Skeletal muscle tissue (tissue), 4 donors: Measurements from ENCODE around the gene CAPZA3. TPM values are rescaled to one million over a fixed set of nuclear protein-coding genes. Genes with fewer than 3 reads are reported as not detected.
"Not testable (repeated sequence)": the region's sequence is repeated elsewhere in the genome, so short reads cannot be mapped to it uniquely, and the experiment has no call there.

Source experiments
- H3K27ac ChIP-seq: one replicate; pipeline ENCODE4 v1.7.0; 2013; ENCODE audit warnings: mild to moderate bottlenecking, low read depth, low read length, inconsistent platforms
- H3K27me3 ChIP-seq, 3 donors: one replicate each; pipeline ENCODE4 v1.7.0; 2013; ENCODE audit warnings: low read length in 3 of 3; ENCODE audit not compliant: control insufficient read depth in 3 of 3, insufficient read depth in 3 of 3
- H3K36me3 ChIP-seq, 3 donors: one replicate each; pipeline ENCODE4 v1.7.0; 2013; ENCODE audit warnings: low read length in 3 of 3; ENCODE audit not compliant: control insufficient read depth in 3 of 3, insufficient read depth in 3 of 3
- H3K4me1 ChIP-seq, 3 donors: one replicate each; pipeline ENCODE4 v1.7.0; 2013; ENCODE audit warnings: low read length in 3 of 3, mild to moderate bottlenecking in 3 of 3; ENCODE audit not compliant: control insufficient read depth in 3 of 3, insufficient read depth in 3 of 3
- H3K4me3 ChIP-seq, 3 donors: one replicate each; pipeline ENCODE4 v1.7.0; 2013; ENCODE audit warnings: low read length in 3 of 3
- H3K9ac ChIP-seq, 3 donors: one replicate each; pipeline ENCODE4 v1.7.0; 2013; ENCODE audit warnings: low read length in 3 of 3, mild to moderate bottlenecking in 3 of 3, moderate library complexity in 2 of 3, low read depth in 1 of 3
- H3K9me3 ChIP-seq, 3 donors: one replicate each; pipeline ENCODE4 v1.7.0; 2013; ENCODE audit warnings: low read length in 3 of 3; ENCODE audit not compliant: control insufficient read depth in 3 of 3
- total RNA-seq: library from RNA; depleted of rRNA; stranded (reverse); fragments of >200 nt; gene quantifications from one replicate; pipeline ENCODE4 v1.2.3, GENCODE V29; 2014
- donor health status: Osteomylitis.

Gene CAPZA3
- total RNA-seq, 1 donor from 2014 or later = not detected

- H3K27ac ChIP-seq = no peak overlapping the region
- no peaks in the 10 kb centered on the region for H3K36me3 ChIP-seq
- no peak overlapping the region for H3K4me3 ChIP-seq
- H3K9ac ChIP-seq = no peak overlapping the region
- H3K27me3 ChIP-seq = no peaks in the 10 kb centered on the region
- H3K4me1 ChIP-seq = peaks cover 0 to 4% (median 3%) of the 10 kb centered on the region in 3 donors
- H3K9me3 ChIP-seq = no peaks in the 10 kb centered on the region
These were observed 14.5 kb downstream of the CAPZA3 start for GRCh38 chr12:18752280-18752920.

- Histone ChIP-seq H3K4me1 (peaks cover 0 to 4% (median 3%) of the 10 kb centered on the region in 3 donors), H3K36me3 (no peaks in the 10 kb centered on the region), H3K27ac (no peak overlapping the region), H3K9ac (no peak overlapping the region), H3K9me3 (no peaks in the 10 kb centered on the region), H3K4me3 (no peak overlapping the region), H3K27me3 (no peaks in the 10 kb centered on the region)
These were observed 15.0 kb downstream of the CAPZA3 start for GRCh38 chr12:18752947-18753346.

GRCh38 chr12:18753481-18754123 is 15.7 kb downstream of the CAPZA3 start:
- Histone ChIP-seq H3K27ac (no peak overlapping the region), H3K4me3 (no peak overlapping the region), H3K36me3 (no peaks in the 10 kb centered on the region), H3K27me3 (no peaks in the 10 kb centered on the region), H3K9ac (no peak overlapping the region), H3K4me1 (peaks cover 0 to 4% (median 3%) of the 10 kb centered on the region in 3 donors), H3K9me3 (no peaks in the 10 kb centered on the region)

- Histone ChIP-seq H3K27me3 (no peaks in the 10 kb centered on the region), H3K4me1 (peaks cover 0 to 4% (median 3%) of the 10 kb centered on the region in 3 donors), H3K4me3 (no peak overlapping the region), H3K9me3 (no peaks in the 10 kb centered on the region), H3K9ac (no peak overlapping the region), H3K27ac (no peak overlapping the region), H3K36me3 (no peaks in the 10 kb centered on the region)
These were observed 16.3 kb downstream of the CAPZA3 start for GRCh38 chr12:18754124-18754707.

- Histone ChIP-seq H3K9me3 (no peaks in the 10 kb centered on the region), H3K9ac (no peak overlapping the region), H3K4me1 (peaks cover 0 to 4% (median 3%) of the 10 kb centered on the region in 3 donors), H3K4me3 (no peak overlapping the region), H3K27ac (no peak overlapping the region), H3K27me3 (no peaks in the 10 kb centered on the region), H3K36me3 (no peaks in the 10 kb centered on the region)
These were observed 17.4 kb downstream of the CAPZA3 start for GRCh38 chr12:18755341-18755740.

GRCh38 chr12:18766479-18766878 is 28.6 kb downstream of the CAPZA3 start:
- H3K9ac ChIP-seq, H3K27ac ChIP-seq, H3K4me3 ChIP-seq, H3K9me3 ChIP-seq, H3K27me3 ChIP-seq, H3K36me3 ChIP-seq, H3K4me1 ChIP-seq: not testable (repeated sequence)

- Histone ChIP-seq H3K4me3 (no peak overlapping the region), H3K9me3 (no peaks in the 10 kb centered on the region), H3K36me3 (no peaks in the 10 kb centered on the region), H3K9ac (no peak overlapping the region), H3K27me3 (no peaks in the 10 kb centered on the region), H3K4me1 (no peaks in the 10 kb centered on the region), H3K27ac (no peak overlapping the region)
These were observed 44.9 kb downstream of the CAPZA3 start for GRCh38 chr12:18782827-18783226.

GRCh38 chr12:18785465-18785864 is 47.5 kb downstream of the CAPZA3 start:
- H3K9ac ChIP-seq, H3K27ac ChIP-seq, H3K4me1 ChIP-seq, H3K36me3 ChIP-seq, H3K27me3 ChIP-seq, H3K4me3 ChIP-seq, H3K9me3 ChIP-seq: not testable (repeated sequence)
